HEK293T (cell line): ENCODE measurements around the gene MTHFR.

ENCODE experiments used
- ARNT ChIP-seq: fragments of 450-650 bp; IDR thresholded peaks from 2 replicates; pipeline ENCODE4 v1.6.1; 2017; ENCODE audit warnings: mild to moderate bottlenecking
- CTBP1 ChIP-seq: fragments of 450-650 bp; IDR thresholded peaks from 2 replicates; pipeline ENCODE4 v1.6.1; 2016; ENCODE audit warnings: borderline replicate concordance
- ELF4 ChIP-seq: fragments of 450-650 bp; IDR thresholded peaks from 2 replicates; pipeline ENCODE4 v1.6.1; 2017; ENCODE audit warnings: antibody characterized with exemption
- FOXK2 ChIP-seq: fragments of 450-650 bp; IDR thresholded peaks from 2 replicates; pipeline ENCODE4 v1.6.1; 2016; ENCODE audit warnings: mild to moderate bottlenecking
- FOXM1 ChIP-seq: fragments of 450-650 bp; IDR thresholded peaks from 2 replicates; pipeline ENCODE4 v1.6.1; 2017; ENCODE audit warnings: mild to moderate bottlenecking, borderline replicate concordance
- HDGF ChIP-seq: fragments of 450-650 bp; IDR thresholded peaks from 2 replicates; pipeline ENCODE4 v1.6.1; 2017; ENCODE audit warnings: antibody characterized with exemption, borderline replicate concordance
- LEF1 ChIP-seq: fragments of 450-650 bp; IDR thresholded peaks from 2 replicates; pipeline ENCODE4 v1.6.1; 2017; ENCODE audit warnings: mild to moderate bottlenecking, borderline replicate concordance
- NFRKB ChIP-seq: fragments of 450-650 bp; IDR thresholded peaks from 2 replicates; pipeline ENCODE4 v1.6.1; 2016; ENCODE audit warnings: mild to moderate bottlenecking, moderate library complexity
- PKNOX1 ChIP-seq: fragments of 450-650 bp; IDR thresholded peaks from 2 replicates; pipeline ENCODE4 v1.6.1; 2016
- SP1 ChIP-seq: fragments of 450-650 bp; IDR thresholded peaks from 2 replicates; pipeline ENCODE4 v1.6.1; 2017
- TARDBP ChIP-seq: fragments of 450-650 bp; IDR thresholded peaks from 2 replicates; pipeline ENCODE4 v1.6.1; 2016

- no peak for TF ChIP-seq SP1
- TF ChIP-seq ELF4: no peak
- TF ChIP-seq TARDBP: no peak
- TF ChIP-seq HDGF: no peak
- no peak for TF ChIP-seq LEF1
- TF ChIP-seq FOXM1: no peak
- no peak for TF ChIP-seq NFRKB
- TF ChIP-seq ARNT: no peak
- TF ChIP-seq CTBP1: no peak
- no peak for TF ChIP-seq FOXK2
- no peak for TF ChIP-seq PKNOX1
Measured at GRCh38 chr1:11793819-11794218, 11.9 kb downstream of the MTHFR start.
